HG03064 (cell line): ENCODE results near the gene ARID3C.
"Not testable (repeated sequence)": the region's sequence is repeated elsewhere in the genome, so short reads cannot be mapped to it uniquely, and the experiment has no call there.

Source experiments
- ATAC-seq: cut with Tn5 transposase; IDR thresholded peaks from one replicate; pipeline ENCODE4 v1.9.1; 2021; ENCODE audit warnings: low read depth; ENCODE audit not compliant: unreplicated experiment

Gene ARID3C

GRCh38 chr9:34653151-34654072, 24.5 kb upstream of the ARID3C start:
- no peak for ATAC-seq

GRCh38 chr9:34652602-34653000, 23.7 kb upstream of the ARID3C start:
- no peak for ATAC-seq

GRCh38 chr9:34651876-34652601, 23.2 kb upstream of the ARID3C start, which contains the start of gene IL11RA:
IL11RA (plus strand) TSS chr9:34652185; CDS start chr9:34655218, 3,033 bp downstream.
- no peak for ATAC-seq

GRCh38 chr9:34651321-34651720, 22.5 kb upstream of the ARID3C start:
- ATAC-seq: no peak

- no peak for ATAC-seq
Measured at GRCh38 chr9:34650816-34651215, 21.9 kb upstream of the ARID3C start.

- ATAC-seq: no peak
Measured at GRCh38 chr9:34648673-34649072, 19.8 kb upstream of the ARID3C start.

GRCh38 chr9:34647651-34648050, 18.8 kb upstream of the ARID3C start:
- ATAC-seq: no peak

GRCh38 chr9:34647084-34647403, 18.2 kb upstream of the ARID3C start:
- ATAC-seq: no peak

GRCh38 chr9:34646211-34647083, 17.6 kb upstream of the ARID3C start, which contains the start of gene GALT:
GALT (plus strand) TSS chr9:34646675; CDS start chr9:34646705, 30 bp downstream.
- ATAC-seq: peak; percentile 76

GRCh38 chr9:34644766-34645314, 16.0 kb upstream of the ARID3C start:
- no peak for ATAC-seq

- ATAC-seq: no peak
Measured at GRCh38 chr9:34642679-34643078, 13.8 kb upstream of the ARID3C start.

GRCh38 chr9:34639322-34639721, 10.5 kb upstream of the ARID3C start:
- not testable (repeated sequence) for ATAC-seq

- no peak for ATAC-seq
Measured at GRCh38 chr9:34638138-34638445, 9.2 kb upstream of the ARID3C start.

GRCh38 chr9:34637356-34638137, 8.7 kb upstream of the ARID3C start, which contains the start of gene SIGMAR1:
SIGMAR1 (minus strand) TSS chr9:34637787; CDS start chr9:34637697, 90 bp downstream.
- peak; percentile 87 for ATAC-seq

GRCh38 chr9:34636791-34637355, 8.0 kb upstream of the ARID3C start:
- no peak for ATAC-seq

- ATAC-seq: no peak
Measured at GRCh38 chr9:34635556-34635955, 6.7 kb upstream of the ARID3C start.

- ATAC-seq: no peak
Measured at GRCh38 chr9:34634551-34635248, 5.8 kb upstream of the ARID3C start.

GRCh38 chr9:34633851-34634550, 5.1 kb upstream of the ARID3C start:
- no peak for ATAC-seq
